SIG-M5 treated with dmso at 0.1 percent for 504 hours (cell line): ENCODE data around the gene PRR29.

Experiments
- DNase-seq: peaks from one replicate; lab custom pipeline; 2025; ENCODE audit not compliant: unreplicated experiment; lab: John Stamatoyannopoulos, UW

The PRR29 gene

GRCh38 chr17:63998050-63998720 is at the start of gene PRR29:
Gene PRR29 (plus strand): TSS chr17:63998351. CDS start chr17:63998365, 14 bp downstream.
- DNase-seq: peak; percentile 67

GRCh38 chr17:63948521-63948920 is 49.6 kb upstream of the PRR29 start:
- no peak for DNase-seq

- no peak for DNase-seq
Measured at GRCh38 chr17:63949576-63950250, 48.4 kb upstream of the PRR29 start.

- peak; percentile 26 for DNase-seq
Measured at GRCh38 chr17:63950940-63951907, 46.9 kb upstream of the PRR29 start.

- DNase-seq: no peak
Measured at GRCh38 chr17:63954402-63955063, 43.6 kb upstream of the PRR29 start.

GRCh38 chr17:63955232-63955631 is 42.9 kb upstream of the PRR29 start:
- DNase-seq: no peak

GRCh38 chr17:63955791-63956190 is 42.4 kb upstream of the PRR29 start:
- DNase-seq: no peak

- DNase-seq: no peak
Measured at GRCh38 chr17:63956296-63956920, 41.7 kb upstream of the PRR29 start.

- DNase-seq: no peak
Measured at GRCh38 chr17:63960006-63960405, 38.1 kb upstream of the PRR29 start.

- no peak for DNase-seq
Measured at GRCh38 chr17:63960430-63960829, 37.7 kb upstream of the PRR29 start.

- DNase-seq: peak; percentile 97
Measured at GRCh38 chr17:63961355-63962212, 36.6 kb upstream of the PRR29 start.

- DNase-seq: no peak
Measured at GRCh38 chr17:63962298-63962744, 35.8 kb upstream of the PRR29 start.

GRCh38 chr17:63963123-63963522 is 35.0 kb upstream of the PRR29 start:
- no peak for DNase-seq

GRCh38 chr17:63966646-63967264 is 31.4 kb upstream of the PRR29 start:
- no peak for DNase-seq

GRCh38 chr17:63967953-63968352 is 30.2 kb upstream of the PRR29 start:
- DNase-seq: no peak

- no peak for DNase-seq
Measured at GRCh38 chr17:63969278-63969677, 28.9 kb upstream of the PRR29 start.

- no peak for DNase-seq
Measured at GRCh38 chr17:63972796-63973195, 25.4 kb upstream of the PRR29 start, which contains the start of gene SCN4A. Gene SCN4A (minus strand): TSS chr17:63972918. CDS start chr17:63972841, 77 bp downstream.

GRCh38 chr17:63973247-63973646 is 24.9 kb upstream of the PRR29 start:
- no peak for DNase-seq
